ENCODE measurements around the gene CUTA.

GRCh38 chr6:33392595-33392948 lies 25.3 kb downstream of the CUTA start:
- TF ChIP-seq EZH2 (IDR thresholded peaks at IDR 0.05; ENCODE audit: insufficient read depth, poor library complexity, severe bottlenecking) (no peak), EZH2phosphoT487 (IDR thresholded peaks at IDR 0.05; ENCODE audit: insufficient read depth, low read depth) (no peak)

All from GM23248 (cell line).